Right cardiac atrium (tissue), 5 donors: Measurements from ENCODE around the gene HEPACAM. TPM values are rescaled to one million over a fixed set of nuclear protein-coding genes. Genes with fewer than 3 reads are reported as not detected.

Experiments used
- ATAC-seq, 2 donors: fragments of 200-7000 bp; cut with Tn5 transposase; one replicate each; pipeline versions ENCODE4 v1.8.0 to v1.9.1; 2020; ENCODE audit warnings: moderate library complexity in 2 of 2, mild to moderate bottlenecking in 1 of 2
- DNase-seq, 3 donors: peaks; one replicate each; pipeline ENCODE4 v3.0.0-alpha.2; 2020
- H3K27ac ChIP-seq: one replicate; pipeline ENCODE4 v1.5.1; 2013; ENCODE audit warnings: mild to moderate bottlenecking, low read length, control low read depth, moderate library complexity
- H3K27me3 ChIP-seq: one replicate; pipeline ENCODE4 v1.6.1; 2013; ENCODE audit not compliant: control insufficient read depth, insufficient read depth
- H3K4me1 ChIP-seq: one replicate; pipeline ENCODE4 v1.6.1; 2013; ENCODE audit warnings: low read length; ENCODE audit not compliant: control insufficient read depth, insufficient read depth
- H3K4me3 ChIP-seq: one replicate; pipeline ENCODE4 v1.5.1; 2013; ENCODE audit warnings: low read length, control low read depth
- H3K9me3 ChIP-seq: one replicate; pipeline ENCODE4 v1.6.1; 2013; ENCODE audit warnings: low read length; ENCODE audit not compliant: control insufficient read depth
- WGBS: extraction: QIAGEN DNeasy Blood & Tissue Kit; methylation state at CpG from one replicate; pipeline ENCODE4 v1.1.7; 2013; 5-methylcytosine and 5-hydroxymethylcytosine counted together
- intact Hi-C, 4 donors: fragments of 100-400 bp; cut with DNase I; formaldehyde crosslinking; loops; one replicate each; pipeline versions ENCODE4 v1.11.0 to v1.14.0; 2022 to 2023
- polyA plus RNA-seq: library from polyadenylated mRNA; stranded (reverse); fragments of 200-250 nt; gene quantifications from one replicate; pipeline ENCODE4 v1.2.3, GENCODE V29; 2013
- total RNA-seq, 4 donors: library from RNA; stranded (reverse); fragmentation: NEBNext Ultra II Directional; extraction: Animal tissue kit (Norgen Biotek cat#: 25700); gene quantifications; one replicate each; pipeline ENCODE4 v1.2.1, GENCODE V29; 2021
- donor health status: healthy with polysubstance abuse.
- donor health status: DM: no; HTN: yes; CAD: no.
- donor health status: DM: no; HTN: no; CAD: no.
- donor health status: DM: no; HTN: yes; CAD: no; lungs with severe emphysema.
- donor health status: DM: yes; HTN: yes; CAD: no.

The HEPACAM gene
- total and polyA plus RNA-seq, 5 donors = 0.26 to 1.9 (median 0.38) TPM

DNA sequence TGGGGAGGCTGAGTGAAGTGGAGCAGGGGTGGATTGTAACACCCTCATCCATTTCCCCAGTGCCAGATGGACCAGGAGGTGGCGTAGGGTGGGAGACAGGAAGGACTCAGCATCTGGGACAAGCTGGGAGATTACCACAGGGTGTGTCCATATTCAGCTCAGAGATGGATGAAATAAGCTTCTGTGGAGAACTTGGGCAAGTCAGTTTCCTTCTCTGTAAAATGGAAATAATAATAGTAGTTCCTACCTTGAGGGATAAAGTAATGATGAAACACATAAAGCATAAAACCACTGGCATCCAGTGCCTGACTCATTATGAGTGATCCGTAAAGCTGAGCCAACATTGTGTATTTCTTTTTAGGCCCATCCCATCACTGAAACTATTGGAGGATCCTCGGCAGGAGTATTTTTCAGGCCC lies 37.6 kb downstream of the HEPACAM start:
- intact Hi-C loops = no loop called here
- H3K4me3 ChIP-seq = no peak overlapping the region
- H3K27ac ChIP-seq = peak overlapping the region; percentile 85
- peaks cover 3% of the 10 kb centered on the region for H3K4me1 ChIP-seq
- H3K9me3 ChIP-seq = no peaks in the 10 kb centered on the region
- ATAC-seq (peak; percentile 7 to 67), DNase-seq (no peak)
- no peaks in the 10 kb centered on the region for H3K27me3 ChIP-seq
- 41% methylated on average over 3 of the region's 3 CpGs for WGBS

GRCh38 chr11:124897674-124898262 lies 38.1 kb downstream of the HEPACAM start, which contains the start of gene ROBO4:
TSS of gene ROBO4 (minus strand) at chr11:124897865. CDS start at chr11:124897795, 70 bp downstream.
- peak; percentile 57 to 88 (median 87) for DNase-seq
- peak within 1 kb of the TSS; percentile 36 for H3K4me3 ChIP-seq
- 27% methylated on average over 12 of the region's 12 CpGs for WGBS
- intact Hi-C loops = no loop called here
- ATAC-seq = peak; percentile 57 to 72
- H3K27me3 ChIP-seq = no peaks in the 10 kb centered on the region
- peaks cover 3% of the 10 kb centered on the region for H3K4me1 ChIP-seq
- no peaks in the 10 kb centered on the region for H3K9me3 ChIP-seq
- H3K27ac ChIP-seq = peak within 1 kb of the TSS; percentile 85

DNA sequence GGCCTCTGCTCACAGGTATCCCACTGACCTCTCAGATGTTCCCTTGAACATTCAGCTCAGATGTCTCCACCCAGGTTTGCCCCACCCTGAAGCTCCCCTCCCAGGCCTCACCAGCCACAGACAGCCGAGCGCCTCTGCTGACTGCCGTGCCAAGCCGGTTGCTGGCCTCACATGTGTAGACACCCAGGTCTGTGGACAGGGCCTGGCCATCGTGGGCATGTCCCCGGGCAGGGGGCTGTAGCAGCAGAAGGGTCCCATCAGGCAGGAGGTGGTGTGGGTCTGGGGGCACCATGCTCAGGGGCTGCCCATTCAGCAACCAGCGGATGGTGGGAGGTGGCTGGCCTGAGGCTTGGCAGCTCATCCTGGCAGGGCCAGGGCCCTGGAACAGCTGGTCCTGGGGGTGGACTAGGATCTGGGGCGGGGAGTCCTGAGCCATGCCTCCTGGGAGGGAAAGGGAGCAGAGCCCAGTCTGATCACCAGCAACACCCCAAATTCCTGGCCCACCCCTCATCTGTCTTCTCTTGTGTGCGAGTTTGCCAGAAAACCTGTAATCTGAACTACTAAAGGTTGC lies 38.9 kb downstream of the HEPACAM start:
- peak; percentile 65 to 88 (median 86) for DNase-seq
- WGBS = 61% methylated on average over 9 of the region's 9 CpGs

DNA sequence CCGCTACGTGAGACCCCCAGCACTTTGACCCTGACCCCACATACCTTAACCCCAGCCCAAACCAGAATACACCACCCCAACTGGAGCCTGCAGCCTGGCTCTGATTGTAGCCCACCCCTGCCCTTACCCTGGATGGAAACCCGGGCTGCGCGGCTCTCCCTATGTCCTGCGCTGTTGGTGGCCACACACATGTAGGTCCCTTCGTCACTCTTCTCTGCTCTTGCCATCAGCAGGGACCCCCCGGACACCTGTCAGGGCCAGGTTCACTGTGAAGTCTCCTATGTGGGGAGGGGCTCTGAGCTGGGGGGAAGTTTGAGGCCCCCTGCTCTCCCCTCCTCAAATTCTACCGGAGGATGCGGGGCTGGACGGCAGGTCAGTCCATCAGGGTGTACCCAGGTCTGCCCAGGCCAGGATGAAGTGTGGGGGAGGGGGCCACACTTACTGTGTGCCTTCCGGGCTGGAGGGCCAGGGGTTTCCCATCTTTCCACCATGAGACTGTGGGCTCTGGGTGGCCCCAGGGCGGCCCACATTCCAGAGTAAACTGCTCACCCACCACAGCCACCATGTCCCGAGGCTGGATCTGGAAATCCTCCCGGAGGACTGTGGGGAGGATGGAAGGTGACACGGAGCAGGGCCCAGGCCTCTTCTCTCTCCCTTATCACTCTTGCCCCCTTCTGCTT lies 39.6 kb downstream of the HEPACAM start:
- intact Hi-C loops = no loop called here
- Histone ChIP-seq H3K4me3 (peak overlapping the region; percentile 36), H3K9me3 (no peaks in the 10 kb centered on the region), H3K27me3 (no peaks in the 10 kb centered on the region), H3K4me1 (peaks cover 8% of the 10 kb centered on the region), H3K27ac (peak overlapping the region; percentile 46)
- ATAC-seq = no peak
- WGBS = 71% methylated on average over 16 of the region's 16 CpGs
- DNase-seq = peak in 1 of 3 donors; percentile 58

More for the DNA sequence above, 38.9 kb downstream of the HEPACAM start:
- Histone ChIP-seq H3K27me3 (no peaks in the 10 kb centered on the region), H3K4me1 (peaks cover 3% of the 10 kb centered on the region), H3K9me3 (no peaks in the 10 kb centered on the region), H3K27ac (peak overlapping the region; percentile 46), H3K4me3 (peak overlapping the region; percentile 36)
- ATAC-seq = peak; percentile 45 to 67
- intact Hi-C loops = no loop called here

DNA sequence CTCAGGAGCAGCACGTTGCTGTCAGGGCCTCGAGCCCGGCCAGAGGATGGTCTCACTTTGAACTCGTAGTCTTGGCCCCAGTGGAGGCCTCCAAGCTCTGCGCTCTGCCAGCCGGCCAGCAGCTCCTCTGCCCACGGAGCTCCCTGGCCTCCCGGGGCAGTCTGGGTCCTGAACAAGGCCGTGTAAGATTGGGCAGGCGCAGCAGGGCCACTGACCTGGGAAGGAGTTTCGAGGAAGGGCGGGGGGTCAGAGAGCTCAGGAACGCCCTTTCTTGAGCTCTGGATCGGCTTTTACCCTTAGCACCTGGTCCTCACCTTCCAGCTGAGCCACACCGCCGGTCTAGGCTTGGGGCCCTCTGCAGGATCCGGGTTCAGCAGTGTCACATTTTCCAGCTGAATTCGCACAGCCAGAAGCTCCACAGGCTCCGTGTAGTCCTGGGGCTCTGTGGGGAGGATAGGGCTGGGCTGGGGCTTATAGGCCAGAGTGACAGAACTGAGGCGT lies 40.3 kb downstream of the HEPACAM start:
- no peaks in the 10 kb centered on the region for H3K27me3 ChIP-seq
- H3K4me1 ChIP-seq = peaks cover 11% of the 10 kb centered on the region
- intact Hi-C loops = no loop called here
- H3K9me3 ChIP-seq = no peaks in the 10 kb centered on the region
- 67% methylated on average over 20 of the region's 20 CpGs for WGBS
- H3K27ac ChIP-seq = peak overlapping the region; percentile 46
- peak overlapping the region; percentile 36 for H3K4me3 ChIP-seq
- DNase-seq = peak in 1 of 3 donors; percentile 51
- no peak for ATAC-seq

- Histone ChIP-seq H3K4me1 (peaks cover 11% of the 10 kb centered on the region), H3K27me3 (no peaks in the 10 kb centered on the region), H3K27ac (peak overlapping the region; percentile 10), H3K4me3 (peak overlapping the region; percentile 36), H3K9me3 (no peaks in the 10 kb centered on the region)
- DNase-seq (peak in 1 of 3 donors; percentile 28), ATAC-seq (no peak)
- 69% methylated on average over 4 of the region's 4 CpGs for WGBS
- intact Hi-C loops = no loop called here
Measured at GRCh38 chr11:124894606-124895430, 41.0 kb downstream of the HEPACAM start.

- Histone ChIP-seq H3K4me3 (no peak overlapping the region), H3K27me3 (no peaks in the 10 kb centered on the region), H3K27ac (no peak overlapping the region), H3K4me1 (peaks cover 10% of the 10 kb centered on the region), H3K9me3 (no peaks in the 10 kb centered on the region)
- intact Hi-C loops = no loop called here
- ATAC-seq (no peak), DNase-seq (peak in 1 of 3 donors; percentile 36)
- WGBS = 83% methylated on average over 14 of the region's 14 CpGs
Measured at GRCh38 chr11:124893781-124894401, 42.0 kb downstream of the HEPACAM start.

DNA sequence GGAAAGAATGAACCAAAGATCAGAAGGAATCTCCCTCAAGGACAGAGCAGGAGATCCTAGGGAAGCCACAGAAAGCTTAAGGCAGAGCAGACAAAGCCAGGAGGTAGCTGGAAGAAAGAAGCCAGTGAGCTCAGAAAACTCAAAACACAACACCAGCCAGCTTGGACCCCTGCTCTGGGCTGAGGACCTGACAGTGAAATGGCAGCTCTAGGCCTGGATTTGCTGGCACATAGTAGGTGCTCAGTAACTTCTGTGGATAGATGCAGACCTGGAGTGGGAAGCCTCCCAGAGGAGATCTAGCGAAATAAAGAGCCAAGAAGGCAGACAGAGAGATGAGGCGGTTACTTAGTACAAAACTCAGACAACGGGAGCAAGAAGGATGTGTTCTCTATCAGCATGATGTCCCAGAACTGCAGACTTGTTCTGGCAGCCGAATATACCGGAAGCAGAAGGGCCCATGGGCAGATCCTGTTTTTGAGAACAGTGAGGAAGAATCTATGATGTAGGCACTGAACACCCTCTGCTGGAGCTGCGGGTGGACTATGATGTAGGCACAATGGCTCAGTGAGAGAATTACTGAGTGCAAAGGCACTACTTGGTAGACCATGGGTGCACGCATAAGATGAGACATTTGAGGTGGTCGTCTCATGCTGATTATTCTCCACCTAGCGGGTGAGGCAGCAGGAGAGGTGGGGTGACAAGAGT lies 42.9 kb downstream of the HEPACAM start:
- no peak for ATAC-seq
- Histone ChIP-seq H3K27ac (peak overlapping the region; percentile 45), H3K4me1 (peaks cover 8% of the 10 kb centered on the region), H3K4me3 (no peak overlapping the region), H3K27me3 (no peaks in the 10 kb centered on the region), H3K9me3 (no peaks in the 10 kb centered on the region)
- intact Hi-C loops = no loop called here
- 50% methylated on average over 9 of the region's 9 CpGs for WGBS
- DNase-seq = peak in 2 of 3 donors; percentile 46 to 69

DNA sequence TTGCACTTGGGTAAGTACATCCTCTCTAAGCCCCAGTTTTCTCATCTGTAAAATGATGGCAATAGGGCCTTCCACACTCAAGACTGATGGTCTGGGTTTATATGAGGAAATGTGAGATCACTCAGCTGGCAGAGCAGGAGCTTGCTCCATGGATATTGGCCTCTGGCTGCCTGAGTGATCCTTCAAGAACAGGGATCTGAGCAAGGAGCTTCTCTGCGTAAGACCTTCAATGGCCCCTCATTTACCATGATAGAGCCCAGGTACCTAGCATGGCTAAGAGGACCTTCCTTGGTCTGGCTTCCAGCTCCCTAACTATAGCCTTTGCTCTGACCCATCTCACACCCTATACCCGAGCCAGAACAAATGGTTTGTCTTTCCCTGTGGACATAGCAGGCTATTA lies 43.7 kb downstream of the HEPACAM start:
- WGBS = 76% methylated on average over 2 of the region's 2 CpGs
- no peak for DNase-seq
- ATAC-seq = no peak
- intact Hi-C loops = no loop called here
- H3K4me3 ChIP-seq = no peak overlapping the region
- peaks cover 8% of the 10 kb centered on the region for H3K4me1 ChIP-seq
- peak overlapping the region; percentile 30 for H3K27ac ChIP-seq
- H3K27me3 ChIP-seq = no peaks in the 10 kb centered on the region
- no peaks in the 10 kb centered on the region for H3K9me3 ChIP-seq

DNA sequence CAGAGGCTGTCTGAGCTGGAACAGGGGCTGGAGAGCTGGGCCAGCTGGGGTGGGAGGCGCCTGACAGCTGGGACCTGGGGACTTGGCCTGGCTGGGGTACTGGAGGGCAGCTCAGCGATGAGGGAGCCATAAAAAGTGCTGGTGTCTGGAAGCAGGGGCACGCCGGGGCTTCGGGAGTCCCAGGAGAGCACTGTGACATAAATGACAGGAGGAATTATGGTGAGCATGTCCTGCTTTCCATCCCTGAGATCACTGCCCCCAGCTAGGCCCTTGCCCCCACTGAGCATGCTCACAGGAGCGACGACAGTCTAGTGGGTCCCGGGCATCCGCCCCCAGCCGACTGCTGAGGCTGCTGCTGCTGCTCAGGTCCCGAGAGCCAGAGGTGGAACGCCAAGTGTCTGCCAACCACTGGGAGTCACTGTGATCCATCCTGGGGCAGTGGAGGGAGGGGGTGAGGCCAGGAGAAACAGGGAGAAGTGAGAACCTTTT lies 44.4 kb downstream of the HEPACAM start:
- DNase-seq = peak; percentile 46 to 89 (median 88)
- Histone ChIP-seq H3K27ac (peak overlapping the region; percentile 21), H3K4me1 (peaks cover 8% of the 10 kb centered on the region), H3K9me3 (no peaks in the 10 kb centered on the region), H3K27me3 (no peaks in the 10 kb centered on the region), H3K4me3 (no peak overlapping the region)
- intact Hi-C loops = no loop called here
- WGBS = 32% methylated on average over 12 of the region's 12 CpGs
- peak; percentile 40 to 80 for ATAC-seq
